HCT116 (cell line): ENCODE data around the gene UNC5C. TPM values are rescaled to one million over a fixed set of nuclear protein-coding genes. Genes with fewer than 3 reads are reported as not detected.

Source experiments
- ATAC-seq: fragments of 200-7000 bp; cut with Tn5 transposase; 2 replicates; pipeline ENCODE4 v1.9.1; 2020; ENCODE audit warnings: mild to moderate bottlenecking, moderate library complexity
- BruUV-seq: library from RNA; stranded (reverse); fragments of 400-500 nt; replicated peaks from 2 replicates; lab custom pipeline; 2021; lab: Mats Ljungman, UMichigan
- CTCF ChIA-PET: fragments of 300-600 bp; sonication (Branson Sonifier 250); formaldehyde crosslinking; loops from one replicate; lab custom pipeline; 2021; ENCODE audit warnings: antibody characterized with exemption; lab: Charles Lee
- POLR2A ChIA-PET: fragments of 300-600, 350-600 bp; sonication (Branson Sonifier 250); formaldehyde crosslinking; loops from one replicate; lab custom pipeline; 2021; ENCODE audit warnings: antibody characterized with exemption; lab: Charles Lee
- RAD21 ChIA-PET, 2 experiments: fragments of 300-600 bp; sonication (Branson Sonifier 250); formaldehyde crosslinking; loops; one replicate each; lab custom pipeline; 2023; ENCODE audit warnings: low total read pairs in 2 of 2; ENCODE audit not compliant: uncharacterized antibody in 2 of 2, unreplicated experiment in 2 of 2, low non-redundant PET in 1 of 2; lab: Charles Lee
- DNase-seq: peaks from one replicate; pipeline ENCODE4 v3.0.0-alpha.2; 2010; ENCODE audit warnings: low read depth, low spot score
- H2AFZ ChIP-seq: fragments of 200-600 bp; shearing (Covaris generic), sonication (generic); 2 replicates; pipeline ENCODE4 v1.6.1; 2017; ENCODE audit warnings: low read depth, mixed run types, mixed read lengths, antibody characterized with exemption, low read length; ENCODE audit not compliant: poor library complexity, severe bottlenecking
- H3K27ac ChIP-seq: 2 replicates; pipeline ENCODE4 v1.5.1; 2012; ENCODE audit warnings: low read depth, low read length
- H3K27me3 ChIP-seq: fragments of 200-600 bp; sonication (generic); 2 replicates; pipeline ENCODE4 v1.6.1; 2016; ENCODE audit warnings: mixed run types, low read length, mixed read lengths; ENCODE audit not compliant: insufficient read depth
- H3K36me3 ChIP-seq, 2 experiments: fragments of 200-500 bp in 1 of 2; fragments of 200-600 bp in 1 of 2; sonication (Bioruptor generic) in 1 of 2; sonication (generic) in 1 of 2; 2 replicates each; pipeline versions ENCODE4 v1.5.1 to v1.6.1; 2014 to 2016; ENCODE audit warnings: low read length in 2 of 2, inconsistent platforms in 1 of 2, mixed read lengths in 1 of 2, mixed run types in 1 of 2; ENCODE audit not compliant: insufficient read depth in 2 of 2, control insufficient read depth in 1 of 2
- H3K4me1 ChIP-seq, 2 experiments: fragments of 200-600 bp in 1 of 2; sonication (generic) in 1 of 2; 2 replicates each; pipeline versions ENCODE4 v1.5.1 to v1.6.1; 2012 to 2017; ENCODE audit warnings: low read length in 2 of 2, inconsistent platforms in 1 of 2, mild to moderate bottlenecking in 1 of 2, mixed read lengths in 1 of 2, mixed run types in 1 of 2, moderate library complexity in 1 of 2; ENCODE audit not compliant: insufficient read depth in 2 of 2, control insufficient read depth in 1 of 2
- H3K4me2 ChIP-seq: fragments of 200-600 bp; sonication (generic); 2 replicates; pipeline ENCODE4 v1.6.1; 2017; ENCODE audit warnings: mixed run types, low read length, mixed read lengths
- H3K4me3 ChIP-seq, 2 experiments: fragments of 200-600 bp in 1 of 2; sonication (generic) in 1 of 2; replicated peaks in 1 of 2; 2 replicates each; pipeline ENCODE4 v1.5.1; 2011 to 2016; ENCODE audit warnings: low read length in 2 of 2, control low read depth in 1 of 2, low read depth in 1 of 2, mild to moderate bottlenecking in 1 of 2, mixed read lengths in 1 of 2, mixed run types in 1 of 2
- H3K79me2 ChIP-seq: fragments of 200-600 bp; sonication (generic); 2 replicates; pipeline ENCODE4 v1.6.1; 2017; ENCODE audit warnings: mild to moderate bottlenecking, mixed run types, low read length, moderate library complexity, mixed read lengths; ENCODE audit not compliant: insufficient read depth
- H3K9ac ChIP-seq: fragments of 200-600 bp; sonication (generic); 2 replicates; pipeline ENCODE4 v1.6.1; 2016; ENCODE audit warnings: low read length, mixed read lengths
- H3K9me2 ChIP-seq: fragments of 200-600 bp; sonication (generic), shearing (Covaris generic); 2 replicates; pipeline ENCODE4 v1.6.1; 2017; ENCODE audit warnings: mixed run types, mild to moderate bottlenecking, moderate library complexity; ENCODE audit not compliant: insufficient read depth
- H3K9me3 ChIP-seq, 2 experiments: fragments of 200-500 bp in 1 of 2; fragments of 200-600 bp in 1 of 2; sonication (Bioruptor generic) in 1 of 2; sonication (generic) in 1 of 2; 2 replicates each; pipeline ENCODE4 v1.6.1; 2014 to 2017; ENCODE audit warnings: low read length in 2 of 2, mixed read lengths in 2 of 2, inconsistent platforms in 1 of 2, low read depth in 1 of 2, mild to moderate bottlenecking in 1 of 2, mixed run types in 1 of 2, moderate library complexity in 1 of 2; ENCODE audit not compliant: control insufficient read depth in 1 of 2, insufficient read depth in 1 of 2
- H4K20me1 ChIP-seq: fragments of 200-600 bp; sonication (generic), shearing (Covaris generic); 2 replicates; pipeline ENCODE4 v1.6.1; 2017; ENCODE audit warnings: mixed run types, mild to moderate bottlenecking, moderate library complexity; ENCODE audit not compliant: insufficient read depth
- EGR1 ChIP-seq: IDR thresholded peaks from 2 replicates; pipeline ENCODE4 v1.6.1; 2012; ENCODE audit warnings: low read depth
- SRF ChIP-seq: IDR thresholded peaks from 2 replicates; pipeline ENCODE4 v1.6.1; 2012; ENCODE audit warnings: low read depth
- TCF7L2 ChIP-seq: IDR thresholded peaks from 2 replicates; pipeline ENCODE4 v1.7.0; 2011; ENCODE audit warnings: borderline replicate concordance, inconsistent platforms; ENCODE audit not compliant: insufficient read depth, insufficient read length; ENCODE audit errors: extremely low read depth
- intact Hi-C: fragments of 100-400 bp; cut with micrococcal nuclease; formaldehyde crosslinking; loops from 2 replicates; pipeline ENCODE4 v1.10.0; 2022
- total RNA-seq: library from RNA; stranded (reverse); gene quantifications from one replicate; pipeline ENCODE4 v1.2.1, GENCODE V29; 2021; ENCODE audit not compliant: unreplicated experiment
- TF ChIP-seq, protein P1 (sequence below): IDR thresholded peaks from 2 replicates; pipeline ENCODE4 v1.6.1; 2012

Gene UNC5C
- total RNA-seq, 1 experiment from 2014 or later = not detected

DNA sequence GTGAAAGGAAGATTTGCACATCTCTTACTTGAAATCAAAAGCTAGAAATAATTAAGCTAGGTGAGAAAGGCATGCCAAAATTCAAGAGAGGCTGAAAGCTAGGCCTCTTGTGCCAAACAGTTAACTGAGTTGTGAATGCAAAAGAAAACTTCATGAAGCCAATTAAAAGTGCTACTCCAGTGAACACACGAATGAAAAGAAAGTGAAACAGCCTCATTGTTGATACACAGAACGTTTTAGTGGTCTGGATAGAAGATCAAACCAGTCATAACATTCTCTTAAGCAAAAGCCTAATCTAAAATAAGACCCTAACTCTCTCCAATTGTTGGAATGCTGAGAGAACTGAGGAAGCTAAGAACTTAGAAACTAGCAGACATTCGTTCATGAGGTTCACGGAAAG is 122.3 kb downstream of the UNC5C start:
- Histone ChIP-seq H3K9ac (no peak overlapping the region), H4K20me1 (no peaks in the 10 kb centered on the region), H3K36me3 (no peaks in the 10 kb centered on the region), H3K9me2 (no peaks in the 10 kb centered on the region), H3K79me2 (no peaks in the 10 kb centered on the region), H3K27ac (no peak overlapping the region), H2AFZ (no peak overlapping the region), H3K27me3 (no peaks in the 10 kb centered on the region), H3K9me3 (no peaks in the 10 kb centered on the region), H3K4me1 (no peaks in the 10 kb centered on the region), H3K4me3 (no peak overlapping the region), H3K4me2 (no peak overlapping the region)
- BruUV-seq = no TSS peak
- ChIA-PET POLR2A (no interaction called here), RAD21 (no interaction called here), CTCF (no interaction called here)
- ATAC-seq = no peak
- no peak for TF ChIP-seq TCF7L2
- no peak for TF ChIP-seq EGR1
- intact Hi-C loops = no loop called here
- no peak for DNase-seq

DNA sequence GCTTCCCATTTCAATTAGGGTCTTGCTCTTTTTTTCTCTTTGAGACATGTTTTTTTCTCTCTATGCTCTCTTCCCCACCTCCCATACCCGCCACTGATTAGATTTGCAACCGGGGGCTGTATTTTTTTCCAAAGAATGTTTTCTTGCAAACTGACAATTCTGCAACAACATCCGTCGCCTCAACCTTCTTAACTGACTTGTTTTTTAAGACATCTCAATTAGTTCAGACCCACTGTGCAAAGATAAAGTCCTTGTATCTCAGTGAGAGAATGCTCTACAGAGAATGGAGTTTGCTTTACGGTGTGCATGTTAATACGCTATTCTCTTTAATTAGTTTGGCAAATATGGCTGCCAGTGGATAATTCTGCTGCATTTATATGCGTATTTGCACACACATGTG is 126.3 kb downstream of the UNC5C start:
- intact Hi-C loops = no loop called here
- RAD21 ChIA-PET = no interaction called here

More for the DNA sequence above, 126.3 kb downstream of the UNC5C start:
- no peaks in the 10 kb centered on the region for H4K20me1 ChIP-seq
- CTCF ChIA-PET = no interaction called here
- no peaks in the 10 kb centered on the region for H3K4me1 ChIP-seq
- no peaks in the 10 kb centered on the region for H3K79me2 ChIP-seq
- no peak overlapping the region for H3K27ac ChIP-seq
- POLR2A ChIA-PET = no interaction called here
- DNase-seq = no peak
- no peaks in the 10 kb centered on the region for H3K9me3 ChIP-seq
- no peaks in the 10 kb centered on the region for H3K36me3 ChIP-seq
- H2AFZ ChIP-seq = no peak overlapping the region
- H3K4me2 ChIP-seq = no peak overlapping the region
- no peak overlapping the region for H3K9ac ChIP-seq
- BruUV-seq = no TSS peak
- TF ChIP-seq, protein P1, sequence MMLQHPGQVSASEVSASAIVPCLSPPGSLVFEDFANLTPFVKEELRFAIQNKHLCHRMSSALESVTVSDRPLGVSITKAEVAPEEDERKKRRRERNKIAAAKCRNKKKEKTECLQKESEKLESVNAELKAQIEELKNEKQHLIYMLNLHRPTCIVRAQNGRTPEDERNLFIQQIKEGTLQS = no peak
- TF ChIP-seq SRF = no peak
- no peak for ATAC-seq
- H3K4me3 ChIP-seq = no peak overlapping the region
- no peaks in the 10 kb centered on the region for H3K9me2 ChIP-seq
- H3K27me3 ChIP-seq = no peaks in the 10 kb centered on the region
